HG02571 (cell line): Measurements from ENCODE around the gene BRD3.

Source experiments
- ATAC-seq: cut with Tn5 transposase; IDR thresholded peaks from one replicate; pipeline ENCODE4 v1.9.1; 2021; ENCODE audit warnings: mild to moderate bottlenecking, moderate library complexity; ENCODE audit not compliant: unreplicated experiment

BRD3 gene

DNA sequence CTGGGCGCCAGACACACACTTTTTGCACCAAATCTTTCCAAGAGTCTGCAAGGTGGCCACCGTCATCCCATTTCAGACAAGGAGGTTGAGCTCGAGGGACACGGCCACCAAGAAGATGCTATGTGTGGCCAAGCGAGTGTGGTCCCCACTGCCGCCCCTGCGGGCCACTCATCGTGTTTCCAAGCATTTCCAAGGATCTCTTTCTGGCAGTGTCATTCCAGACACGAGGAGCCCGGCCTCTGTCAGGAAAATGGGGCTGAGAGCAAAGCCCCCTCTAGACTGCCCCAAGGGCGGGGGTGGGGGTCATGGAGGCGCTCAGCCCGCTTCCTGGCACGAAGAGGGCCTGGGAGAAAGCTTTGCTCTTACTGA lies 86.3 kb downstream of the BRD3 start:
- no peak for ATAC-seq

DNA sequence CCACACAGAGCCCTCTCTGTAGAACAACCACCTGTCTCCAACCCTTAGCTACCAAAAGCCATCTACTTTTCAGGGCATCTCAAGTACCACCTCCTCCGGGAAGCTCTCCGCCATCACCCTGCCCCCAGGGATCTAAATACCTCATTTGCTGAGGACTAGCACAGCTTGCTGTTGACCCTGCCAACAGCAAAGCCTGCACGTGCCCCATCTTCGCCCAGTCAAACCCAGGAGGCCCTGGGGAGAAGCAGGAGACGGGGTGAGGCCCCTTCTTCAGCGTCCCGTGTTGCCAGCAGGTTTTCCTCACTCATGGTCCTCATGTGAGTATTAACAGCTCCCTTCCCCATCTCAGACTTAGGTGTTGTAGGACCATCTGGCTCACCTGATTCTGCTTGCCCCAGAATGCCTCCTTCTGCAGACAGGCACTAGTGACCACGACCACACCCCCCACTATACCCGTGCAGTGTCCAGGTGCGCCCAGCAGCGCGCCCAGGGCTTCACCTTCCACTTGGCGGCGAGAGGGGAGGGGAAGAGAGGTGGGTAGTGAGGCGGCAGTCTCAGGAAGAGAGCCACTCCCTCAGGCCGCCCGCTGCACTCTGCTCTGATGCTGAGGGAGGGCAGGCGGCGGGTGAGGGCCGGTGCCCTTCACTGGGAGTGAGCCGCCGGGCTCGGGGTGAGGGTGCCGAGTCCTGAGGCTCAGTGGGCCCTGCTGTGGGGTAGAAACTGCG lies 86.8 kb downstream of the BRD3 start:
- ATAC-seq, result no peak
